H9 (cell line): ENCODE results near the gene DCTPP1. TPM values are rescaled to one million over a fixed set of nuclear protein-coding genes. Genes with fewer than 3 reads are reported as not detected.

Experiments
- DNase-seq: peaks from one replicate; pipeline ENCODE4 v3.0.0-alpha.2; 2017
- H2AFZ ChIP-seq: one replicate; pipeline ENCODE4 v1.6.1; 2013; ENCODE audit warnings: mild to moderate bottlenecking, low read length, control low read depth, moderate library complexity
- H2AK5ac ChIP-seq: 2 replicates; pipeline ENCODE4 v1.6.1; 2013; ENCODE audit warnings: low read length, control low read depth, mixed read lengths; ENCODE audit not compliant: insufficient read length
- H2BK120ac ChIP-seq: one replicate; pipeline ENCODE4 v1.6.1; 2013; ENCODE audit warnings: low read depth, mild to moderate bottlenecking, low read length, control low read depth, inconsistent platforms; ENCODE audit not compliant: poor library complexity, severe bottlenecking
- H2BK12ac ChIP-seq: 2 replicates; pipeline ENCODE4 v1.6.1; 2013; ENCODE audit warnings: low read length, control low read depth, mixed read lengths, low read depth; ENCODE audit not compliant: insufficient read length
- H2BK15ac ChIP-seq: 2 replicates; pipeline ENCODE4 v1.6.1; 2013; ENCODE audit warnings: low read depth, low read length, control low read depth
- H2BK20ac ChIP-seq: one replicate; pipeline ENCODE4 v1.6.1; 2013; ENCODE audit warnings: low read depth, mild to moderate bottlenecking, low read length, control low read depth, inconsistent platforms; ENCODE audit not compliant: poor library complexity, severe bottlenecking
- H2BK5ac ChIP-seq: 2 replicates; pipeline ENCODE4 v1.6.1; 2013; ENCODE audit warnings: low read length, control low read depth, mixed read lengths; ENCODE audit not compliant: insufficient read length
- H3K14ac ChIP-seq: 2 replicates; pipeline ENCODE4 v1.6.1; 2013; ENCODE audit warnings: low read length, control low read depth; ENCODE audit not compliant: insufficient read depth
- H3K18ac ChIP-seq: 2 replicates; pipeline ENCODE4 v1.6.1; 2013; ENCODE audit warnings: low read depth, mild to moderate bottlenecking, mixed read lengths, low read length, control low read depth; ENCODE audit not compliant: insufficient read length
- H3K23ac ChIP-seq: 2 replicates; pipeline ENCODE4 v1.6.1; 2013; ENCODE audit warnings: low read length, control low read depth, mixed read lengths, low read depth; ENCODE audit not compliant: insufficient read length
- H3K23me2 ChIP-seq: 2 replicates; pipeline ENCODE4 v1.6.1; 2013; ENCODE audit warnings: low read depth, mild to moderate bottlenecking, mixed read lengths, low read length, control low read depth; ENCODE audit not compliant: insufficient read length, poor library complexity, severe bottlenecking
- H3K27ac ChIP-seq: 2 replicates; pipeline ENCODE4 v1.5.1; 2013; ENCODE audit warnings: low read length, control low read depth, mixed read lengths, low read depth; ENCODE audit not compliant: insufficient read length
- H3K27me3 ChIP-seq: 2 replicates; pipeline ENCODE4 v1.6.1; 2013; ENCODE audit warnings: low read length, control low read depth, inconsistent platforms; ENCODE audit not compliant: insufficient read depth
- H3K4ac ChIP-seq: 2 replicates; pipeline ENCODE4 v1.6.1; 2013; ENCODE audit warnings: low read depth, mild to moderate bottlenecking, control low read depth, inconsistent platforms, low read length, moderate library complexity
- H3K4me1 ChIP-seq: 2 replicates; pipeline ENCODE4 v1.6.1; 2013; ENCODE audit warnings: low read length, control low read depth, inconsistent platforms; ENCODE audit not compliant: insufficient read depth
- H3K4me2 ChIP-seq: 2 replicates; pipeline ENCODE4 v1.6.1; 2013; ENCODE audit warnings: low read length, control low read depth, mixed read lengths; ENCODE audit not compliant: insufficient read length, insufficient read depth
- H3K56ac ChIP-seq: 2 replicates; pipeline ENCODE4 v1.6.1; 2013; ENCODE audit warnings: low read depth, mild to moderate bottlenecking, mixed read lengths, low read length, control low read depth; ENCODE audit not compliant: insufficient read length
- H3K79me1 ChIP-seq: 2 replicates; pipeline ENCODE4 v1.6.1; 2013; ENCODE audit warnings: low read depth, mild to moderate bottlenecking, moderate library complexity, low read length, control low read depth, inconsistent platforms; ENCODE audit not compliant: insufficient read depth, poor library complexity, severe bottlenecking
- H3K79me2 ChIP-seq: 2 replicates; pipeline ENCODE4 v1.6.1; 2013; ENCODE audit warnings: low read length, control low read depth, inconsistent platforms; ENCODE audit not compliant: insufficient read depth
- H3K9ac ChIP-seq: 2 replicates; pipeline ENCODE4 v1.6.1; 2013; ENCODE audit warnings: low read length, control low read depth, mixed read lengths; ENCODE audit not compliant: insufficient read length; ENCODE audit errors: extremely low read depth
- H3K9me3 ChIP-seq: one replicate; pipeline ENCODE4 v1.6.1; 2013; ENCODE audit warnings: low read depth, low read length, inconsistent platforms; ENCODE audit not compliant: control insufficient read depth
- H3T11ph ChIP-seq: one replicate; pipeline ENCODE4 v1.6.1; 2013; ENCODE audit warnings: mild to moderate bottlenecking, low read length, control low read depth, inconsistent platforms
- H4K20me1 ChIP-seq: one replicate; pipeline ENCODE4 v1.6.1; 2013; ENCODE audit not compliant: control insufficient read depth, insufficient read length, insufficient read depth
- H4K5ac ChIP-seq: 2 replicates; pipeline ENCODE4 v1.6.1; 2013; ENCODE audit warnings: low read depth, mild to moderate bottlenecking, mixed read lengths, low read length, control low read depth; ENCODE audit not compliant: insufficient read length
- H4K8ac ChIP-seq: replicated peaks from 2 replicates; pipeline ENCODE4 v1.6.1; 2013; ENCODE audit warnings: low read length, control low read depth, mixed read lengths, low read depth; ENCODE audit not compliant: insufficient read length
- H4K91ac ChIP-seq: 2 replicates; pipeline ENCODE4 v1.6.1; 2013; ENCODE audit warnings: low read depth, mild to moderate bottlenecking, moderate library complexity, mixed read lengths, low read length, control low read depth; ENCODE audit not compliant: insufficient read length
- H3K27ac Mint-ChIP-seq, 3 experiments: 2 replicates in 2 of 3; 3 replicates in 1 of 3; pipeline ENCODE4 v1.8.0; 2020 to 2021; ENCODE audit warnings: mixed read lengths in 3 of 3, mild to moderate bottlenecking in 1 of 3, moderate library complexity in 1 of 3
- H3K27me3 Mint-ChIP-seq: 2 replicates; pipeline ENCODE4 v1.8.0; 2021; ENCODE audit warnings: low read depth, mild to moderate bottlenecking, moderate library complexity, mixed read lengths
- H3K36me3 Mint-ChIP-seq, 3 experiments: 2 replicates in 2 of 3; 3 replicates in 1 of 3; pipeline ENCODE4 v1.8.0; 2020 to 2021; ENCODE audit warnings: low read depth in 3 of 3, mixed read lengths in 3 of 3; ENCODE audit not compliant: insufficient read depth in 1 of 3
- H3K4me1 Mint-ChIP-seq, 2 experiments: 2 replicates each; pipeline ENCODE4 v1.8.0; 2020; ENCODE audit warnings: mixed read lengths in 2 of 2
- H3K4me3 Mint-ChIP-seq, 2 experiments: 2 replicates in 1 of 2; 3 replicates in 1 of 2; pipeline ENCODE4 v1.8.0; 2020 to 2021; ENCODE audit warnings: mild to moderate bottlenecking in 2 of 2, mixed read lengths in 2 of 2, moderate library complexity in 1 of 2
- H3K9me3 Mint-ChIP-seq, 2 experiments: 2 replicates in 1 of 2; 3 replicates in 1 of 2; pipeline ENCODE4 v1.8.0; 2020; ENCODE audit warnings: mild to moderate bottlenecking in 2 of 2, mixed read lengths in 2 of 2, moderate library complexity in 1 of 2
- CTCF ChIP-seq: fragments of 200-600 bp; sonication (generic); conservative IDR thresholded peaks from 3 replicates; pipeline ENCODE4 v1.8.0; 2021; ENCODE audit warnings: antibody characterized with exemption, mild to moderate bottlenecking
- WGBS: extraction: QIAGEN DNeasy Blood & Tissue Kit; methylation state at CpG from one replicate; pipeline ENCODE4 v1.1.7; 2013; ENCODE audit warnings: missing lambda C conversion rate, low lambda C conversion rate, mixed read lengths; ENCODE audit not compliant: insufficient read length; ENCODE audit errors: extremely low coverage; 5-methylcytosine and 5-hydroxymethylcytosine counted together
- total RNA-seq: library from RNA; stranded (reverse); gene quantifications from 2 replicates; pipeline ENCODE4 v1.2.1, GENCODE V29; 2021

The DCTPP1 gene
- total RNA-seq, 1 experiment from 2014 or later: 78.3 TPM

DNA sequence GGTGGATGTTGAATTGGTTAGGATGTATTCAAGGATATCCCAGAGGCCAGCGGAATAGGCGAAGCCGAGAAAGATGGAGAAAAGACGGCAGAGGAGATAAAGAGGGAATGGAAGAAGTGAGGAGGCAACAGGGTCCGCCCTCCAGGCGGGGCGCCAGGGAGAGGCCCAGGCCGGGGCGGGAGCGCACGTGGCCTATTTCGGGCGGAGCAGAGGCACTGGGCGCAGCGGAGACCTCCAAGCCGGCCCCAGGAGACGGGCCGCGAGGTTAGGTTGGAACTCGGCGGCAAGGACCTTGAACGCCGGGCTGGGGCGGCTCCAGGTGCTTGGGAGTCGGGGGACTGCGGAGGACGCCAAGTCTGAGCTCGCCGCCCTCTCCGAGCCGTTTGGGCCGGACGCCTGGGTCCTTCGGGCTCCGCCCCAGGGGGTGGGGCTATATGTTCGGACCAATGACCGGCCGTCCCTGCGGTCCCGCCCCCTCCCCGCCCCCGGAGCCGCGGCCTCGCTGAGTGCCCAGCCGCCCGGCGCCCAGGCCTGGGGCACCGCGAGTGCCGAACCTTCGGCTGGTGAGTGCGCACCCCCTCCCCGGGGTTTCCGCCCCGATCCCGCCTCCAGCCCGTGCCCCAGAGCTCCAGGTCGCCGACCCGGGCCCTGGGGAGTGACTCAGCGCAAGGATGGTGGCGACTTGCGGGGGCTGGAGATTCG, 22.6 kb downstream of the DCTPP1 start, which contains the start of gene ZNF771:
ZNF771 (plus strand) TSS at position 505 of the 702 bp plus-strand sequence. CDS start 448 bp downstream, outside the sequence.
- Mint-ChIP-seq H3K36me3 (peaks cover 14 to 20% (median 16%) of the 10 kb centered on the region in 3 experiments; a peak in 6 of 7 replicates), H3K4me1 (peaks cover 12 to 19% of the 10 kb centered on the region in 2 experiments), H3K4me3 (peak within 1 kb of the TSS; percentile 80 to 87), H3K27ac (peak within 1 kb of the TSS; percentile 94 to 96 (median 96); a peak in 6 of 7 replicates), H3K27me3 (peaks cover 2% of the 10 kb centered on the region; the same call in 1 of the 2 replicates), H3K9me3 (no peaks in the 10 kb centered on the region)
- no peak within 1 kb of the TSS for H3K4ac ChIP-seq
- no peak within 1 kb of the TSS for H3K27ac ChIP-seq
- WGBS: no CpG with 5 or more reads among the region's 65 CpGs
- H3K4me2 ChIP-seq: peak within 1 kb of the TSS; percentile 67
- H3K23ac ChIP-seq: no peak within 1 kb of the TSS
- H3K56ac ChIP-seq: no peak within 1 kb of the TSS
- H4K91ac ChIP-seq: no peak within 1 kb of the TSS
- no peak within 1 kb of the TSS for H2BK15ac ChIP-seq
- no peak within 1 kb of the TSS for H4K5ac ChIP-seq
- H3K9ac ChIP-seq: peak within 1 kb of the TSS; percentile 66
- no peaks in the 10 kb centered on the region for H4K20me1 ChIP-seq
- DNase-seq: peak; percentile 93
- no peaks in the 10 kb centered on the region for H3K4me1 ChIP-seq
- H3K23me2 ChIP-seq: peaks cover 4% of the 10 kb centered on the region
- H2BK5ac ChIP-seq: no peak within 1 kb of the TSS
- H3T11ph ChIP-seq: no peak within 1 kb of the TSS
- H2BK120ac ChIP-seq: no peak within 1 kb of the TSS
- H2AFZ ChIP-seq: no peak within 1 kb of the TSS
- H2AK5ac ChIP-seq: no peak within 1 kb of the TSS
- H4K8ac ChIP-seq: no peak within 1 kb of the TSS
- H2BK12ac ChIP-seq: no peak within 1 kb of the TSS
- no peak; the same call in 2 of the 3 replicates for TF ChIP-seq CTCF
- H3K79me1 ChIP-seq: no peaks in the 10 kb centered on the region
- no peak within 1 kb of the TSS for H2BK20ac ChIP-seq
- no peaks in the 10 kb centered on the region for H3K27me3 ChIP-seq
- H3K14ac ChIP-seq: peak within 1 kb of the TSS; percentile 80
- H3K79me2 ChIP-seq: 0 out of 2 replicates have a peak, but pooled peaks cover 1% of the 10 kb centered on the region
- no peaks in the 10 kb centered on the region for H3K9me3 ChIP-seq
- peak within 1 kb of the TSS; percentile 77 for H3K18ac ChIP-seq
